ENCODE measurements around the gene HDLBP. TPM values are rescaled to one million over a fixed set of nuclear protein-coding genes. Genes with fewer than 3 reads are reported as not detected.
A peak's percentile ranks its signal among the peaks of the same experiment; 100 is the strongest.

The HDLBP gene
- total RNA-seq, 5 donors from 2014 or later (not counting 1 experiment from before 2014, with no cell fraction given): 130 to 184 (median 148) TPM

DNA sequence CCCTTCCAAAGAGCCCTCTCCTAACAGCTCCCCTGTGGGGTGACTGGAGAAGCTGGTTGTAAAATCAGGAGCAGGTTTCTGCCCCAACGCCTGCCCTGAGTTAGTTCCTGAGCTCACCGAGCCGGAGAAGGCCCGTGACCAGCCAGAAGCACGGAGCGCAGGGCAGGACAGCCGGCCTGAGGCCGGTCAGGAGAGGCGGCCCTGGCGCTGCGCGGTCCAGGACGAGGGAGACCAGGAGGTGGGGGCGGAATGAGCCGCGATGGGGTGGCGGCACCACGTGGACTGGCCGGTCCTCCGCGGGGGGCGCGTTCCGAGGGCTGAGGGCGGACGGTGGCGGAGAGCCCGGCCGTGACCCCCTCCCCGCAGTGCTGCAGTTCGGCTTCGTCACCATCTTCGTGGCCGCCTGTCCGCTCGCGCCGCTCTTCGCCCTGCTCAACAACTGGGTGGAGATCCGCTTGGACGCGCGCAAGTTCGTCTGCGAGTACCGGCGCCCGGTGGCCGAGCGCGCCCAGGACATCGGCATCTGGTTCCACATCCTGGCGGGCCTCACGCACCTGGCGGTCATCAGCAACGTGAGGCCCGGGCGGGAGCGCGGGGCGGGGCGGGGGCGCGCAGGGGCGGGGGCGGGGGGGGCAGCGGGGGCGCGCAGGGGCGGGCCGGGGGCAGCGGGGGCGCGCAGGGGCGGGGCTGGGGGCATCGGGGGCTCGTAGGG lies 98.0 kb downstream of the HDLBP start:
- peaks cover 4 to 9% of the 10 kb centered on the region in 2 experiments for H3K27me3 ChIP-seq (replicated peaks in 1 of 2; ENCODE audit: control insufficient read depth in 2 of 2, extremely low read depth in 1 of 2, insufficient read depth in 2 of 2, low read length in 1 of 2)
- peak overlapping the region in 1 of 2 donors; percentile 40 for H3K4me3 ChIP-seq (ENCODE audit: control insufficient read depth in 1 of 2, extremely low read depth in 1 of 2, low read length in 1 of 2)
- Mint-ChIP-seq H3K27ac (peak overlapping the region; percentile 34 to 57), H3K9me3 (no peaks in the 10 kb centered on the region), H3K36me3 (no peaks in the 10 kb centered on the region), H3K27me3 (no peaks in the 10 kb centered on the region), H3K4me1 (peaks cover 12 to 14% (median 14%) of the 10 kb centered on the region in 3 donors), H3K4me3 (peak overlapping the region; percentile 66 to 90 (median 78))
- H3K9me3 ChIP-seq: no peaks in the 10 kb centered on the region
- H3K27ac ChIP-seq (ENCODE audit: low read length): no peak overlapping the region
- WGBS (ENCODE audit: insufficient coverage): 5% methylated on average over 51 of the region's 77 CpGs
- ChIA-PET POLR2A (no interaction called here), CTCF (no interaction called here)
- no peaks in the 10 kb centered on the region for H3K36me3 ChIP-seq (ENCODE audit: control insufficient read depth in 2 of 2, extremely low read depth in 1 of 2, insufficient read depth in 1 of 2, low read length in 1 of 2)
- H3K4me1 ChIP-seq (ENCODE audit: control insufficient read depth in 1 of 2, extremely low read depth in 1 of 2, insufficient read depth in 2 of 2, low read length in 2 of 2): peaks cover 0 to 11% of the 10 kb centered on the region in 2 experiments
- ATAC-seq (replicated peaks in 1 of 4): peak; percentile 21 to 34 (median 30)
- peak in 17 of 35 experiments; percentile 8 to 55 (median 17) for DNase-seq

DNA sequence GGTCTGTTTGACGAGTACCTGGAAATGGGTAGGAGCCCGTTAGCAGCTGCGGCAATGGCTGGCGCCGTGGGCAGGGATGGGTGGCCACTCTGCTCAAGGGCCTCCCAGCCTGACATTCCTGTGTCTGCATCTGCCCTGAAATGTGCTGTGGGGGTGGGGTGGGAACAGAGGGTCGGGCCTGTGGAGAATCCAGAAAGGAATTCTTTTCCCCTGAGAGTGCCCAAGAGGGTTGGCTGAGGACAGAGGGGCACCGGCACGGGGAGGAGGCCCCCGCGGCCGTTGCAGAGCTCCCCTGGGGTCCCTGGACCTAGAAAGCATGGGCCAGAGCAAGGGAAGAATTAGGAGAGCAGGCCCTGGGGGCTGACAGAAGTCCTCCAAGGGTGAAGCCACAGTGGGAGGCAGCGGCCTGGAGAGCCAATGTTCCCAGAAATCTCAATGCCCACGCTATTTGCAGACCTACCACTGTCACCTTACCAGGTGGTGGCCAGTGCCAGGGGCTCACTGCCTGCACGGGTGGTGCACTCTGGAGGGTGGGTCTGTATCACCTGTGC lies 99.2 kb downstream of the HDLBP start:
- no peak for DNase-seq
- H3K27me3 Mint-ChIP-seq: no peaks in the 10 kb centered on the region
- H3K27me3 ChIP-seq (replicated peaks in 1 of 2; ENCODE audit: control insufficient read depth in 2 of 2, extremely low read depth in 1 of 2, insufficient read depth in 2 of 2, low read length in 1 of 2): peaks cover 4 to 5% of the 10 kb centered on the region in 2 experiments
- H3K27ac Mint-ChIP-seq: no peak overlapping the region
- H3K4me1 Mint-ChIP-seq: peaks cover 12 to 14% (median 14%) of the 10 kb centered on the region in 3 donors
- peaks cover 0 to 11% of the 10 kb centered on the region in 2 experiments for H3K4me1 ChIP-seq (ENCODE audit: control insufficient read depth in 1 of 2, extremely low read depth in 1 of 2, insufficient read depth in 2 of 2, low read length in 2 of 2)
- H3K9me3 Mint-ChIP-seq: no peaks in the 10 kb centered on the region
- H3K27ac ChIP-seq (ENCODE audit: low read length): no peak overlapping the region
- no peaks in the 10 kb centered on the region for H3K36me3 Mint-ChIP-seq
- H3K36me3 ChIP-seq (ENCODE audit: control insufficient read depth in 2 of 2, extremely low read depth in 1 of 2, insufficient read depth in 1 of 2, low read length in 1 of 2): no peaks in the 10 kb centered on the region
- 79% methylated on average over 10 of the region's 14 CpGs for WGBS (ENCODE audit: insufficient coverage)
- H3K9me3 ChIP-seq: no peaks in the 10 kb centered on the region
- H3K4me3 Mint-ChIP-seq: peak overlapping the region; percentile 66 to 90 (median 78)
- ChIA-PET POLR2A (no interaction called here), CTCF (no interaction called here)
- H3K4me3 ChIP-seq (ENCODE audit: control insufficient read depth in 1 of 2, extremely low read depth in 1 of 2, low read length in 1 of 2): no peak overlapping the region
- no peak for ATAC-seq (replicated peaks in 1 of 4)

DNA sequence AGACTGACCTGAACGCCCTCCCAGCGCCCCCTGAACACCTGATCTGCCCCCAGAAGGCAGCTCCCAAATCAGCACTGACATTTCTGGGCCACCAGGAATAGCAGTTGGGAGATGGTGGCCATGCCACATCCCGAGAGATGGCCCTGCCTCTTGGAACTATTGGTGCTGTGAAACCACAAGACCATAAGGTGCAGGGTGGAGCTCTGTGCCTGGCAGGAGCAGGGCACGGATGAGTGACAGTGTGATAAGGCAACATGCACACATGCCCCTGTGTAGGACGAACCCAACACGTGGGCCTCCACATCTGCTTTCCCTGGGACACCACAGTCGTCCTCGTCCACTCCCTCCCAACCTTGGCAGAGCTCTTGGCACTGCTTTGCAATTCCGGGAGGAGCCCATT lies 100.1 kb downstream of the HDLBP start:
- Histone ChIP-seq H3K4me3 (ENCODE audit: control insufficient read depth in 1 of 2, extremely low read depth in 1 of 2, low read length in 1 of 2) (no peak overlapping the region), H3K27ac (ENCODE audit: low read length) (no peak overlapping the region), H3K27me3 (replicated peaks in 1 of 2; ENCODE audit: control insufficient read depth in 2 of 2, extremely low read depth in 1 of 2, insufficient read depth in 2 of 2, low read length in 1 of 2) (peaks cover 3 to 4% of the 10 kb centered on the region in 2 experiments), H3K9me3 (no peaks in the 10 kb centered on the region), H3K36me3 (ENCODE audit: control insufficient read depth in 2 of 2, extremely low read depth in 1 of 2, insufficient read depth in 1 of 2, low read length in 1 of 2) (no peaks in the 10 kb centered on the region), H3K4me1 (ENCODE audit: control insufficient read depth in 1 of 2, extremely low read depth in 1 of 2, insufficient read depth in 2 of 2, low read length in 2 of 2) (peaks cover 0 to 11% of the 10 kb centered on the region in 2 experiments)
- Mint-ChIP-seq H3K4me1 (peaks cover 12 to 14% (median 14%) of the 10 kb centered on the region in 3 donors), H3K27ac (no peak overlapping the region), H3K27me3 (no peaks in the 10 kb centered on the region), H3K9me3 (no peaks in the 10 kb centered on the region), H3K36me3 (no peaks in the 10 kb centered on the region), H3K4me3 (no peak overlapping the region)
- ATAC-seq (replicated peaks in 1 of 4) (no peak), DNase-seq (peak in 1 of 35 experiments; percentile 20)
- 66% methylated on average over 5 of the region's 9 CpGs for WGBS (ENCODE audit: insufficient coverage)
- POLR2A ChIA-PET: no interaction called here
- CTCF ChIA-PET: interaction anchor here in 1 of 2 donors (0.6 kb wide), 1 partner anchor 484 kb away, joined by 3 read pairs; no protein-coding TSS in a partner anchor

DNA sequence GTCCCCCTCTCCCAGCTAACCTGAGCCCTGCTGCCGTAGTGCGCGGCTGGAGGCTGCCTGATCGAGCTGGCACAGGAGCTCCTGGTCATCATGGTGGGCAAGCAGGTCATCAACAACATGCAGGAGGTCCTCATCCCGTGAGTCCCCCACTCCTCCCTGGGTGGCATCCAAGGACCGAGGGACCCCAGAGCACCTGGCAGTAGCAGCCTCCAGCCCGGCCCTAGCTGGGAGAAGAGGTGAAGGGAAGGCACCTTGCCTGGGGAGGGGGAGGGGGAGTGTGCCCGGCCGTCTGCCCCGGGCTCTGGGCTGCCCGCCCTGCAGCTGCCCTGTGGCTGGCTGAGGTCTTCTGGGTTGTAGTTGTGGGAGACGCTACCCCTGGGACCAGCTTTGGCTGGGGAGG lies 100.7 kb downstream of the HDLBP start:
- Mint-ChIP-seq H3K27me3 (no peaks in the 10 kb centered on the region), H3K4me3 (no peak overlapping the region), H3K4me1 (peaks cover 12 to 14% (median 14%) of the 10 kb centered on the region in 3 donors), H3K27ac (no peak overlapping the region), H3K9me3 (no peaks in the 10 kb centered on the region), H3K36me3 (no peaks in the 10 kb centered on the region)
- no peak for DNase-seq
- POLR2A ChIA-PET: no interaction called here
- Histone ChIP-seq H3K27me3 (replicated peaks in 1 of 2; ENCODE audit: control insufficient read depth in 2 of 2, extremely low read depth in 1 of 2, insufficient read depth in 2 of 2, low read length in 1 of 2) (peaks cover 2 to 3% of the 10 kb centered on the region in 2 experiments), H3K9me3 (no peaks in the 10 kb centered on the region), H3K4me1 (ENCODE audit: control insufficient read depth in 1 of 2, extremely low read depth in 1 of 2, insufficient read depth in 2 of 2, low read length in 2 of 2) (peaks cover 0 to 11% of the 10 kb centered on the region in 2 experiments), H3K4me3 (ENCODE audit: control insufficient read depth in 1 of 2, extremely low read depth in 1 of 2, low read length in 1 of 2) (no peak overlapping the region), H3K36me3 (ENCODE audit: control insufficient read depth in 2 of 2, extremely low read depth in 1 of 2, insufficient read depth in 1 of 2, low read length in 1 of 2) (no peaks in the 10 kb centered on the region), H3K27ac (ENCODE audit: low read length) (no peak overlapping the region)
- ATAC-seq (replicated peaks in 1 of 4): no peak
- 85% methylated on average over 11 of the region's 12 CpGs for WGBS (ENCODE audit: insufficient coverage)
- CTCF ChIA-PET: no interaction called here

DNA sequence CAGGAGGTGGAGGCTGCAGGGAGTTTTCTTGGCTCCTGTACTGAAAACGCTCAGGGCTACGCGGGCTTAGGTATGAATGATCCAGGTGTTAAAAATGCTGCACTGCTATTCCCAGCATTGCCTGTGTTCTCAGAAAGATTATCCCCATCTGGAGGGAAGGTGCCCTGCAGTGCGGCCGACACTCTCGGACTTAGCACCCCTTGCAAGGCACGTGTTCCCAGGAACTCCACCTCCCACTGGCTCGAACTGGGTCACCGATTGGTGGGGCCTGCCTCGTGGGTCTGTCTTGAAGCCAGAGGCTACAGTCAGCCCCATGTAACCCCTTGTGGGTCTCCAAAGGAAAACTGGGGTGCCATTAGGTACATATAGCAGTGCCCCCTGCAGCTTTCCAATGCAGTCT lies 101.3 kb downstream of the HDLBP start:
- CTCF ChIA-PET: no interaction called here
- Mint-ChIP-seq H3K36me3 (no peaks in the 10 kb centered on the region), H3K27me3 (no peaks in the 10 kb centered on the region), H3K4me1 (peaks cover 10 to 13% (median 11%) of the 10 kb centered on the region in 3 donors), H3K27ac (peak overlapping the region in 1 of 2 donors; percentile 63), H3K9me3 (no peaks in the 10 kb centered on the region), H3K4me3 (no peak overlapping the region)
- ATAC-seq (replicated peaks in 1 of 4): no peak
- Histone ChIP-seq H3K27ac (ENCODE audit: low read length) (no peak overlapping the region), H3K36me3 (ENCODE audit: control insufficient read depth in 2 of 2, extremely low read depth in 1 of 2, insufficient read depth in 1 of 2, low read length in 1 of 2) (no peaks in the 10 kb centered on the region), H3K27me3 (replicated peaks in 1 of 2; ENCODE audit: control insufficient read depth in 2 of 2, extremely low read depth in 1 of 2, insufficient read depth in 2 of 2, low read length in 1 of 2) (peaks cover 0 to 2% of the 10 kb centered on the region in 2 experiments), H3K9me3 (no peaks in the 10 kb centered on the region), H3K4me1 (ENCODE audit: control insufficient read depth in 1 of 2, extremely low read depth in 1 of 2, insufficient read depth in 2 of 2, low read length in 2 of 2) (peaks cover 0 to 11% of the 10 kb centered on the region in 2 experiments), H3K4me3 (ENCODE audit: control insufficient read depth in 1 of 2, extremely low read depth in 1 of 2, low read length in 1 of 2) (no peak overlapping the region)
- DNase-seq: no peak
- POLR2A ChIA-PET: no interaction called here
- WGBS (ENCODE audit: insufficient coverage): 65% methylated on average over 10 of the region's 10 CpGs

DNA sequence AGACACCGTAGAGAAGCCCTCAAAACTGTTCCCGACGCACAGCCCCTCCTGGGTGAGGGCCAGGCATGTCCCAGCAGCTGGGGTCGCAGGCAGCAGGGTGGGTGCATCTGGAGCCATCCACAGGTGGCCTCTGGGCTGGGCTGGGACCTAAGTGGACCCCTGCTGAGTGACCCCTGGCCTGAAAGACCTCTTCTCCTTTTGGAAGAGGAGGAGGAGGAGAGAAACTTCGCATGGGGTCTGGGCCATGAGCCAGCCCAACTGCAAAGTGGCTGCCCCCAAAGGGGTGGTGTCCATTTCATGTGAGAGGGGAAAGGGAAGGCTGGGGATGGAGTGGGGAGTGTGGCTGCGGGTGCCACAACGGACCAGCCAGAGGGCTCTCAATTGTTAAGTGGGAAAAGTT lies 101.9 kb downstream of the HDLBP start:
- peaks cover 3 to 7% (median 4%) of the 10 kb centered on the region in 3 donors for H3K4me1 Mint-ChIP-seq
- no peak overlapping the region for H3K4me3 ChIP-seq (ENCODE audit: control insufficient read depth in 1 of 2, extremely low read depth in 1 of 2, low read length in 1 of 2)
- ChIA-PET POLR2A (no interaction called here), CTCF (no interaction called here)
- DNase-seq (no peak), ATAC-seq (replicated peaks in 1 of 4) (no peak)
- no peaks in the 10 kb centered on the region for H3K9me3 Mint-ChIP-seq
- H3K4me3 Mint-ChIP-seq: no peak overlapping the region
- no peaks in the 10 kb centered on the region for H3K36me3 ChIP-seq (ENCODE audit: control insufficient read depth in 2 of 2, extremely low read depth in 1 of 2, insufficient read depth in 1 of 2, low read length in 1 of 2)
- no peak overlapping the region for H3K27ac Mint-ChIP-seq
- no peaks in the 10 kb centered on the region for H3K36me3 Mint-ChIP-seq
- no peaks in the 10 kb centered on the region for H3K27me3 ChIP-seq (replicated peaks in 1 of 2; ENCODE audit: control insufficient read depth in 2 of 2, extremely low read depth in 1 of 2, insufficient read depth in 2 of 2, low read length in 1 of 2)
- H3K9me3 ChIP-seq: no peaks in the 10 kb centered on the region
- H3K27ac ChIP-seq (ENCODE audit: low read length): no peak overlapping the region
- peaks cover 0 to 6% of the 10 kb centered on the region in 2 experiments for H3K4me1 ChIP-seq (ENCODE audit: control insufficient read depth in 1 of 2, extremely low read depth in 1 of 2, insufficient read depth in 2 of 2, low read length in 2 of 2)
- H3K27me3 Mint-ChIP-seq: no peaks in the 10 kb centered on the region
- WGBS (ENCODE audit: insufficient coverage): 83% methylated on average over 7 of the region's 7 CpGs
